Measurements from ENCODE around the gene GPSM1. TPM values are rescaled to one million over a fixed set of nuclear protein-coding genes. Genes with fewer than 3 reads are reported as not detected.

The GPSM1 gene
- total RNA-seq, 1 experiment from 2014 or later = 26.9 TPM

DNA sequence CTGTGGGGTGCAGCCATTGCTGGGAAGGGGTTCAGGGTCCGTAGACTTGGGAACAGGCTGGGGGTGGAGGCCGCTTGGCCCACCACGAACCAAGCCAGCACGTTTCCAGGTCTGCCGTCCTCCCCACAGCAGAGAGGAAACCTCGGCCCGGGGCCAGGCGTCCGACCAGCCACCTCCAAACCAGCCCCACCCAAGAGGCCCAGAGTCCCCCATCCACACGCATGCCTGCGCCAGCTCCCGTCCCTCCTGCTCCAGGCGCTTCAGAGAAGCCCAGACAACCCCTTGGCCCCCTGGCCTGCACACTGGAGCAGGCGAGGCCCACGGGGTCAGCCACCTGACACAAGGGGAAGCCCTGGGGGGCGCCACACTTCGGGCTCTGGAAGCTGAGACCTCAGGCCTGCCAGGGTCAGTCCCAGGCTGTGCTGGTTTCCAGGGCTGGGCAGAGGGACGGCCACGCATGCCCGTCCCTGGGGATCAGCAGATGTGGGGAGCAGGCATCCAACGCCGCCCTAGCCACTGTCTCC is 29.9 kb downstream of the GPSM1 start:
- H3K9ac ChIP-seq (ENCODE audit: low read length) = no peak overlapping the region

DNA sequence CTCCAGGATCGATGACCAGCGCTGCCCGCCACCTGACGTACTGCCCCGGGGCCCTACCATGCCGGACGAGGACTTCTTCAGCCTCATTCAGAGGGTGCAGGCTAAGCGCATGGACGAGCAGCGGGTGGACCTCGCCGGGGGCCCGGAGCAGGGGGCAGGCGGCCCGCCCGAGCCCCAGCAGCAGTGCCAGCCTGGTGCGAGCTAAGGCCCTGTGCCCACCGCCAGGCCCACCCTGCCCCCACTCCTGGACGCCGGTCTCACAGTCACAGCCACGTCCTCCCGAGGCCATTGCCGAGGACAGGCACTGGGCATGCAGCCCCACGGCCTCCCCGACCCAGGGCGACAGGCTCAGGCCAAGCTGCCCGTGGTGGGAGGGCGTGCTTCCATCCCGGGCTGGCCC is 30.7 kb downstream of the GPSM1 start:
- no peak overlapping the region for H3K4me2 ChIP-seq (ENCODE audit: low read length)
- no peaks in the 10 kb centered on the region for H3K9me3 ChIP-seq (ENCODE audit: low read length)
- H3K27ac ChIP-seq (ENCODE audit: low read length) = no peak overlapping the region
- H3K79me2 ChIP-seq (ENCODE audit: low read length) = no peaks in the 10 kb centered on the region
- no peaks in the 10 kb centered on the region for H3K36me3 ChIP-seq (ENCODE audit: low read depth, low read length)
- H3K9ac ChIP-seq (ENCODE audit: low read length) = no peak overlapping the region
- CTCF ChIA-PET = no interaction called here
- DNase-seq (no peak), ATAC-seq (no peak)
- H3K9me2 ChIP-seq (replicated peaks; ENCODE audit: low read length) = no peaks in the 10 kb centered on the region
- no peaks in the 10 kb centered on the region for H3F3A ChIP-seq (ENCODE audit: low read length, unreplicated experiment)
- POLR2A ChIA-PET (ENCODE audit: unreplicated experiment) = no interaction called here
- H3K27me3 ChIP-seq (ENCODE audit: low read length) = no peaks in the 10 kb centered on the region
- BruUV-seq (replicated peaks) = no TSS peak
- no peak for TF ChIP-seq EZH2 (IDR thresholded peaks at IDR 0.05; ENCODE audit: low read length, unreplicated experiment)
- no peak for TF ChIP-seq EZH2phosphoT487 (IDR thresholded peaks at IDR 0.05; ENCODE audit: borderline replicate concordance, low read length)
- no peak for TF ChIP-seq CTCF (conservative IDR thresholded peaks at IDR 0.05; ENCODE audit: low read depth, low read length)
- no peak overlapping the region for H2AFZ ChIP-seq (ENCODE audit: low read length)
- H4K20me1 ChIP-seq (ENCODE audit: low read length) = no peaks in the 10 kb centered on the region
- intact Hi-C loops (cut with micrococcal nuclease) = no loop called here
- peaks cover 10% of the 10 kb centered on the region; the same call in 1 of the 2 replicates for H3K4me1 ChIP-seq (ENCODE audit: insufficient read depth, low read length)
- H3K4me3 ChIP-seq (ENCODE audit: low read length) = no peak overlapping the region

More for the DNA sequence above, 29.9 kb downstream of the GPSM1 start:
- no peak for TF ChIP-seq EZH2phosphoT487 (IDR thresholded peaks at IDR 0.05; ENCODE audit: borderline replicate concordance, low read length)
- no peak for TF ChIP-seq EZH2 (IDR thresholded peaks at IDR 0.05; ENCODE audit: low read length, unreplicated experiment)
- TF ChIP-seq CTCF (conservative IDR thresholded peaks at IDR 0.05; ENCODE audit: low read depth, low read length) = no peak
- intact Hi-C loops (cut with micrococcal nuclease) = no loop called here
- H3K4me3 ChIP-seq (ENCODE audit: low read length) = no peak overlapping the region
- H2AFZ ChIP-seq (ENCODE audit: low read length) = no peak overlapping the region
- no peaks in the 10 kb centered on the region for H3K36me3 ChIP-seq (ENCODE audit: low read depth, low read length)
- no peaks in the 10 kb centered on the region for H3F3A ChIP-seq (ENCODE audit: low read length, unreplicated experiment)
- DNase-seq (no peak), ATAC-seq (no peak)
- H3K79me2 ChIP-seq (ENCODE audit: low read length) = no peaks in the 10 kb centered on the region
- CTCF ChIA-PET = no interaction called here
- H3K9me2 ChIP-seq (replicated peaks; ENCODE audit: low read length) = no peaks in the 10 kb centered on the region
- H3K4me2 ChIP-seq (ENCODE audit: low read length) = no peak overlapping the region
- no peak overlapping the region for H3K27ac ChIP-seq (ENCODE audit: low read length)
- H4K20me1 ChIP-seq (ENCODE audit: low read length) = no peaks in the 10 kb centered on the region
- BruUV-seq (replicated peaks) = no TSS peak
- H3K27me3 ChIP-seq (ENCODE audit: low read length) = no peaks in the 10 kb centered on the region
- POLR2A ChIA-PET (ENCODE audit: unreplicated experiment) = no interaction called here
- peaks cover 6% of the 10 kb centered on the region; the same call in 1 of the 2 replicates for H3K4me1 ChIP-seq (ENCODE audit: insufficient read depth, low read length)
- no peaks in the 10 kb centered on the region for H3K9me3 ChIP-seq (ENCODE audit: low read length)

DNA sequence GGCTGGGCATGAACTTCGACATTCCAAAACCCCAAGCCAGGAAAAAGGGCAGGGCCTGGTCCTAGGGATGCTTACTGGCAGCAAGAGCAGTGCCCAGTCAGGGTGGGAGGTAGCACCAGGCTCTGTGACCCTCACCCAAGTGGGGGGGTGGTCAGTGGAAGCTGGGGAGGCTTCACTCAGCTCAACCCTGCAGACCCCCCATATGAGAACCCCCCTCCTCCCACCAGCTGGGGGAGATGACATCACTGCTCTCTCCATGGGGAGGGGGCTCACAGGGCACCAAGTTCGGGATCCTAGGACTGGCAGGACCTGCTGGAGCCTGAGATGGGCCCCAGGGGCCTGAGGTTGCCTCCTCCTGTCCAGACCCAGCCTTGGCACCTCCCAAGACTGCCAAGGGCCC is 31.5 kb downstream of the GPSM1 start:
- Histone ChIP-seq H3K27me3 (ENCODE audit: low read length) (no peaks in the 10 kb centered on the region), H3K9me3 (ENCODE audit: low read length) (no peaks in the 10 kb centered on the region), H3K36me3 (ENCODE audit: low read depth, low read length) (no peaks in the 10 kb centered on the region), H3K9ac (ENCODE audit: low read length) (no peak overlapping the region), H3F3A (ENCODE audit: low read length, unreplicated experiment) (no peaks in the 10 kb centered on the region), H3K4me3 (ENCODE audit: low read length) (no peak overlapping the region), H2AFZ (ENCODE audit: low read length) (no peak overlapping the region), H4K20me1 (ENCODE audit: low read length) (no peaks in the 10 kb centered on the region), H3K9me2 (replicated peaks; ENCODE audit: low read length) (no peaks in the 10 kb centered on the region), H3K79me2 (ENCODE audit: low read length) (no peaks in the 10 kb centered on the region), H3K4me1 (ENCODE audit: insufficient read depth, low read length) (peaks cover 12% of the 10 kb centered on the region; the same call in 1 of the 2 replicates), H3K27ac (ENCODE audit: low read length) (no peak overlapping the region), H3K4me2 (ENCODE audit: low read length) (no peak overlapping the region)
- ChIA-PET CTCF (no interaction called here), POLR2A (ENCODE audit: unreplicated experiment) (no interaction called here)
- DNase-seq (no peak), ATAC-seq (no peak)
- no peak for TF ChIP-seq EZH2phosphoT487 (IDR thresholded peaks at IDR 0.05; ENCODE audit: borderline replicate concordance, low read length)
- TF ChIP-seq EZH2 (IDR thresholded peaks at IDR 0.05; ENCODE audit: low read length, unreplicated experiment) = no peak
- no peak for TF ChIP-seq CTCF (conservative IDR thresholded peaks at IDR 0.05; ENCODE audit: low read depth, low read length)
- intact Hi-C loops (cut with micrococcal nuclease) = no loop called here
- BruUV-seq (replicated peaks) = no TSS peak

Measured in PC-3 (cell line).